LNCaP clone FGC (cell line): Measurements from ENCODE around the gene CACNG4.

Experiments used
- DNase-seq: peaks from one replicate; pipeline ENCODE4 v3.0.0-alpha.2; 2011; ENCODE audit warnings: low read depth
- H3K4me3 ChIP-seq: 2 replicates; pipeline ENCODE4 v1.5.1; 2011; ENCODE audit warnings: mild to moderate bottlenecking, low read depth, low read length, control low read depth
- TF ChIP-seq, protein P1 (sequence below): IDR thresholded peaks from 2 replicates; pipeline ENCODE4 v1.5.1; 2012; ENCODE audit warnings: mild to moderate bottlenecking; ENCODE audit not compliant: control insufficient read depth, insufficient read depth; ENCODE audit errors: extremely low read depth

CACNG4 gene

DNA sequence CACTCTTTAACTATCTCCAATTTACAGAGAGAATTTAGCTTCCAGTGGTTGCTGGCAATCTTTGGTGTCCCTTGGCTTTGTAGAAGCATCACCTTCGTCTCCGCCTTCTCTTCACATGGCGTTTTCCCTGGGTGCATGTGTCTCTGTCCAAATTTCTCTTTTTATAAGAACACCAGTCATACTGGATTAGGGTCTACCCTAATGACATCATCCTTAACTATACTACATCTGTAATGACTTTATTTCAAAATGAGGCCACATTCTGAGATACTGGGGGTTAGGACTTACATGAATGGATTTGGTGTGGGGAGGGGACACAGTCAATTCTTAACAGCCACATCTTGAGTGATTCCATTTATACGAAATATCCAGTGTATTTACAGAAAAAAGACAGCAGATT, 22.2 kb downstream of the CACNG4 start:
- no peak overlapping the region for H3K4me3 ChIP-seq
- DNase-seq: no peak
- TF ChIP-seq, protein P1, sequence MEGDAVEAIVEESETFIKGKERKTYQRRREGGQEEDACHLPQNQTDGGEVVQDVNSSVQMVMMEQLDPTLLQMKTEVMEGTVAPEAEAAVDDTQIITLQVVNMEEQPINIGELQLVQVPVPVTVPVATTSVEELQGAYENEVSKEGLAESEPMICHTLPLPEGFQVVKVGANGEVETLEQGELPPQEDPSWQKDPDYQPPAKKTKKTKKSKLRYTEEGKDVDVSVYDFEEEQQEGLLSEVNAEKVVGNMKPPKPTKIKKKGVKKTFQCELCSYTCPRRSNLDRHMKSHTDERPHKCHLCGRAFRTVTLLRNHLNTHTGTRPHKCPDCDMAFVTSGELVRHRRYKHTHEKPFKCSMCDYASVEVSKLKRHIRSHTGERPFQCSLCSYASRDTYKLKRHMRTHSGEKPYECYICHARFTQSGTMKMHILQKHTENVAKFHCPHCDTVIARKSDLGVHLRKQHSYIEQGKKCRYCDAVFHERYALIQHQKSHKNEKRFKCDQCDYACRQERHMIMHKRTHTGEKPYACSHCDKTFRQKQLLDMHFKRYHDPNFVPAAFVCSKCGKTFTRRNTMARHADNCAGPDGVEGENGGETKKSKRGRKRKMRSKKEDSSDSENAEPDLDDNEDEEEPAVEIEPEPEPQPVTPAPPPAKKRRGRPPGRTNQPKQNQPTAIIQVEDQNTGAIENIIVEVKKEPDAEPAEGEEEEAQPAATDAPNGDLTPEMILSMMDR: no peak

DNA sequence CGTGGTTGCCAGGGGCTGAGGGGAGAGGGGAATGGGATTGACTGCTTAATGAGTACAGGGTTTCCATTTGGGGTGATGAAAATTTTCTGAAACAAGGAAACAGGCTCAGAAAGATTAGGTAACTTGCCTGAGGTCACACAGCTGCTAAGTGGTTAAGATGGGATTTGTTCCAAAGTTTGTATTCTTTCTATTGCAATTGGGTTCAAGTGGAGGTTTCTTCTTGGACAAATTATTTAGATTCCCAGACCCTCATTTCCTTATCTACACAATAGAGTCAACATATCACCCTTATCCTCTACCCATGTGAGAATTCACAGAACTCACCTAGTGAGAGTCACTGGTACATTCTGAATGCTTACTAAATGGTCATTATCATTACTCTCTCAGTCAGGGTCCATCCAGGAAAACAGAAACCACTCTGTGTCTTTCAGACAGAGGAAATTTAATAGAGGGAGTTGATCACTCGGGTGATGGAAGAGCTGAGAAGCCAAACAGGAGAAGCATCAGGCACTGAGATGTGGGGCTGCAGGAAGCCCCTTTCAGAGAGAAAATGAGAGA, 22.6 kb downstream of the CACNG4 start:
- no peak overlapping the region for H3K4me3 ChIP-seq
- no peak for DNase-seq
- TF ChIP-seq, protein P1: no peak

DNA sequence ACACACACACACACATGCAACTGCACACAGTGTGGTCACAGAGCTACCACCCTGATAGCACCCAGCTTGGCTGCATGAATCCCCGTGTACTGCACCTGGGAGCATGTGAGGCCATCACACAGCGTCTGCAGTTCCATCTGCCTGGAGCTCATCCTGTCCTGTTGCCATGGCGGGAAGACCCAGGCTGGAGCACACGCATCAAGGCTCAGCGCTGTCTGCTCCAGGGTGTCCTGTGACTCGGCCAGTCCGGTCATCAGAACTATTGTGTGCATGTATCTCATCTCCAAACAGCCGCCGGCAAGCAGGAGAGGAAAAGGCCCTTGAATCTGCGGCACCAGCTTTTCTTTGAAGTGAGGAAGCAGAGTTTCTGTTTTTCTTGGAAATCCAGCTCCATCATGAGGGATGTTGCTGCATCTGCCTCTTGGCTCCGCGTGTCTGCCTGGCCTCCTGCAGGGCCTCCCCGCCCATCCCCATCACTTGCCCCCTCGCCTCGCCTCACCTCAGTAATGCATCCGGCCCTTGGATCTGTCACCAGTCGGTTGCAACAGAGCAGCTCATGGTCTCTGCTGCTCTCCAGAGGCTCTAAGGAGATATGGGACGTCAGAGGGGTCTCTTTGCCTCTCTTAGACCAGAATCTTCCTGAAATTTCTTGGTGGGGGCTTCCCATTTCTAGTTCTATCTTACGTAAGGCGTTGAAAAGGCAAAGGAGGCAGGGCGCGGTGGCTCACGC, 23.7 kb downstream of the CACNG4 start:
- H3K4me3 ChIP-seq: no peak overlapping the region
- TF ChIP-seq, protein P1: no peak
- no peak for DNase-seq

DNA sequence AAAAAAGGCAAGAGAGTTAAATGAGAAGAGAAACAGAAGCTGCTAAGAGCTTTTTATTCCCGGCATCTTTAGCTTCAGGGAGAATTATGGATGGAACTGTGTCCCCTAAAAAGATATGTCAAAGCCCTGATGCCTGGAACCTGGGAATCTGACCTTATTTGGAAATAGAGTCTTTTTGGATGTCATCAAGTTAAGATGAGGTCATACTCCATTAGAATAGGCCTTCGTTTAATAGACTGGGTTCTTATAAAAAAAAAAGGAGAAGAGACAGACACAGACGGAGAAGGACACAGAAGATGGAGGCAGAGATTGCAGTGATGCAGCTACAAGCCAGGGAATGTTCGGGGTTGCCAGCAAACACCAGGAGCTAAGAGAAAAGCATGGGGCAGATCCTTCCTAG, 24.6 kb downstream of the CACNG4 start:
- TF ChIP-seq, protein P1: no peak

DNA sequence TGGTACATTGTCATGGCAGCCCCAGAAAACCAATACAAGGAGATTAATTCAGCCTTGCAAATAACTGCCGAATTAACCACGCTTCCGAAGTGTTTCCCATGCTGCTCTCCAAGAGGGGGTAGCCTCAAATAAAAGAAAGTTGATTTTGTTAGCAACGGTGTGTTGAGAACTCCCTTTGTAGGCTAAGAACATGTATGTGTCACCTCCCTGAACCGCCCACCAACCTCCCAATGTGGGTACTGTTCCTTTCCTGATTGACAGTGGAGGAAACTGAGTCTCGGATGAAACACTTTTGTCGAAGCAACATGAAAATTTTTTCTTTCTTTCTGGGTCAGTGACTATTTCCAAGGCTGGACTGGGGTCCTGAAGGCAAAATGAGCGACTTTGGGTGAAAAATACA, 25.1 kb downstream of the CACNG4 start:
- H3K4me3 ChIP-seq: no peak overlapping the region
- no peak for DNase-seq
- TF ChIP-seq, protein P1: no peak

More for the DNA sequence above, 24.6 kb downstream of the CACNG4 start:
- H3K4me3 ChIP-seq: no peak overlapping the region
- no peak for DNase-seq

DNA sequence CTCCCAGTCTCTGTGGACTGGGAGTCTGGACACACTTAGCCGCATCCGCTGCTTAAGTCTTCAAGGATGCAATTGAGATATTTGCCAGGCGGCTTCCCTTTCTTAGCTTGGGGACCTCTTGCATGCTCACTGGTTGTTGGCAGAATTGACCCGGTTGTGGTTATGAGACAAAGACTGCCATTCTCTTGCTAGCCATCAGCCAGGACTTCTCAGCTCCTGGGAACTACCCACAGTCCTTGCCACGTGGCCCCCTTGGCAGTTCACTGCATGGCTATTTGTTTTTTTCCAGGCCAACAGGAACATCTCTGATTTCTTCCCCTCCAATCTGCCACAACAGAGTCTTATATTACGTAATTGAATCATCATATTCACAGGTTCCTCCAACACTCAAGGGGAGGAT, 25.5 kb downstream of the CACNG4 start:
- TF ChIP-seq, protein P1: no peak
- no peak for DNase-seq
- H3K4me3 ChIP-seq: no peak overlapping the region

DNA sequence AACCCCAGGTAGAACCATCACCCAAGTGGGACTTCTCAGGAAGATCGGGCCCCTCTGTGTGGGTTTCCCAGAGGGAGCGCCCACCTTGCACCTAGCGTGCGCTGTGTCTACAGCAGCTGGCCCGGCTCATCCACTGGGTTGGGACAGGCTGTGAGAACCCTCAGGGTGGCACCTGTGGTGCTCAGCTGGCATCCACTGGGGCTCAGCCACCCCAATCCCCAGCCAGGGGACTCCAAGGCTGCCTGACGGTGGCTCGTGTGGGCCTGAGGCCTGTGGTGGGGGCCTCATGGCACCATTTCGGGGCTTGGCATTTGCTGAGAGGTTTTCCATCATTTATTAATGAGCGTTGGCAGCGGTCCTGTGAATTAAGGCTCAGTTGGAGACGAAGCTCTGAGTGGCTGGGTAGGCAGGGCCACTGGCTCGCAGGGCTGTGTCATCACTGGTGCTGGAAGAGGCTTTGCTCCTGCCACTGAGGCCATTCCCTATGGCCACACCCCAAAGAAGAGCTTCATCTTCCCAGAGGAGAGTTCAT, 28.5 kb downstream of the CACNG4 start:
- no peak for DNase-seq
- no peak overlapping the region for H3K4me3 ChIP-seq
- TF ChIP-seq, protein P1: no peak
